Vagina (tissue), 2 donors: ENCODE data around the gene NRGN.

Experiments used
- CTCF ChIP-seq, 3 experiments: fragments of 450-650 bp in 2 of 3; fragments of 200-600 bp in 1 of 3; sonication (generic) in 1 of 3; IDR thresholded peaks; one replicate each; pipeline ENCODE4 v1.5.1; 2017 to 2019; ENCODE audit warnings: antibody characterized with exemption in 3 of 3, mild to moderate bottlenecking in 2 of 3, moderate library complexity in 2 of 3
- POLR2A ChIP-seq, 2 donors: fragments of 450-650 bp; IDR thresholded peaks; one replicate each; pipeline ENCODE4 v1.6.1; 2017; ENCODE audit warnings: antibody characterized with exemption in 2 of 2, mild to moderate bottlenecking in 2 of 2, moderate library complexity in 2 of 2
- POLR2AphosphoS5 ChIP-seq, 2 donors: sonication (generic); formaldehyde crosslinking; IDR thresholded peaks; one replicate each; pipeline ENCODE4 v1.9.0; 2017; ENCODE audit warnings: antibody characterized with exemption in 2 of 2, mild to moderate bottlenecking in 2 of 2, low read depth in 1 of 2; ENCODE audit not compliant: insufficient read depth in 1 of 2

GRCh38 chr11:124717786-124718651, 21.7 kb upstream of the NRGN start:
- TF ChIP-seq POLR2A (IDR thresholded peaks at IDR 0.05) (no peak), POLR2AphosphoS5 (IDR thresholded peaks at IDR 0.05; ENCODE audit: insufficient read depth in 1 of 2, low read depth in 1 of 2) (no peak), CTCF (IDR thresholded peaks at IDR 0.05) (no peak)
